ENCODE data around the gene PTPRO.

PTPRO gene

GRCh38 chr12:15527201-15528080, 205.1 kb downstream of the PTPRO start:
- no peak for DNase-seq (ENCODE audit: low read depth)

- no peak for DNase-seq (ENCODE audit: low read depth)
Measured at GRCh38 chr12:15528666-15529065, 206.4 kb downstream of the PTPRO start.

GRCh38 chr12:15530361-15530760, 208.1 kb downstream of the PTPRO start:
- DNase-seq (ENCODE audit: low read depth) = no peak

GRCh38 chr12:15532364-15532977, 210.2 kb downstream of the PTPRO start:
- peak; percentile 4 for DNase-seq (ENCODE audit: low read depth)

- no peak for DNase-seq (ENCODE audit: low read depth)
Measured at GRCh38 chr12:15534322-15534721, 212.0 kb downstream of the PTPRO start.

- no peak for DNase-seq (ENCODE audit: low read depth)
Measured at GRCh38 chr12:15534874-15535273, 212.6 kb downstream of the PTPRO start.

- no peak for DNase-seq (ENCODE audit: low read depth)
Measured at GRCh38 chr12:15535352-15535781, 213.1 kb downstream of the PTPRO start.

GRCh38 chr12:15536446-15536845, 214.1 kb downstream of the PTPRO start:
- DNase-seq (ENCODE audit: low read depth) = no peak

- no peak for DNase-seq (ENCODE audit: low read depth)
Measured at GRCh38 chr12:15538881-15539280, 216.6 kb downstream of the PTPRO start.

GRCh38 chr12:15540005-15540404, 217.7 kb downstream of the PTPRO start:
- DNase-seq (ENCODE audit: low read depth) = no peak

- DNase-seq (ENCODE audit: low read depth) = no peak
Measured at GRCh38 chr12:15540469-15540872, 218.2 kb downstream of the PTPRO start.

- DNase-seq (ENCODE audit: low read depth) = no peak
Measured at GRCh38 chr12:15541996-15542631, 219.8 kb downstream of the PTPRO start.

GRCh38 chr12:15543347-15543746, 221.0 kb downstream of the PTPRO start:
- no peak for DNase-seq (ENCODE audit: low read depth)

GRCh38 chr12:15544589-15544988, 222.3 kb downstream of the PTPRO start:
- DNase-seq (ENCODE audit: low read depth) = no peak

GRCh38 chr12:15545334-15545733, 223.0 kb downstream of the PTPRO start:
- DNase-seq (ENCODE audit: low read depth) = no peak

GRCh38 chr12:15546102-15546701, 223.9 kb downstream of the PTPRO start:
- no peak for DNase-seq (ENCODE audit: low read depth)

GRCh38 chr12:15547063-15547462, 224.8 kb downstream of the PTPRO start:
- no peak for DNase-seq (ENCODE audit: low read depth)

- DNase-seq (ENCODE audit: low read depth) = no peak
Measured at GRCh38 chr12:15547691-15548090, 225.4 kb downstream of the PTPRO start.

- no peak for DNase-seq (ENCODE audit: low read depth)
Measured at GRCh38 chr12:15550793-15551192, 228.5 kb downstream of the PTPRO start.

- no peak for DNase-seq (ENCODE audit: low read depth)
Measured at GRCh38 chr12:15555446-15555845, 233.1 kb downstream of the PTPRO start.

GRCh38 chr12:15556411-15557102, 234.2 kb downstream of the PTPRO start:
- no peak for DNase-seq (ENCODE audit: low read depth)

All from activated gamma-delta T cell treated with anti-CD3 and anti-CD28 coated beads, Interleukin-2, amount 50 U/mL, for 16 hours (primary cell).